GM20431 (cell line): ENCODE measurements around the gene HOXA1.

ENCODE experiments used
- in situ Hi-C: fragments of 300-500 bp; cut with MseI, MboI; formaldehyde crosslinking; loops from one replicate; pipeline ENCODE4 v1.15.0; 2020; ENCODE audit warnings: low sequenced_read_pairs; ENCODE audit not compliant: unreplicated experiment

HOXA1 gene

DNA sequence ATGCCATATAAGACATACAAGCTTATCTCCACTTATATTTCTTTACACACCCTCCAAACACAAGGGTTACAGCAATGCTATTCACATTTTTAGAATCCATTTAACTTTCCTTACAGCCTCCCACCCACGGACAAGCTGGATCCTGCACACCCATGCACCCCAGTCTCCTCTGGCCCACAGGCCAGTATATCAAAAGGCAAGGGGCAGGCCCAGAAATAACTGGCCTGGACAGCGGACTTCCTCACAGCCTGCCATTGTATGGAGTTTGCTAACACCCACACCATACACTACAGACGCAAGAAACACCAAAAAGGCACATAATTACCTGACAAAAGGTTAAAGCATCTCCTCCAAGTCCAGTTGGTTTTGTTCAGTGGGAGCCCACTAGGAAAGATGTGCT, 22.8 kb upstream of the HOXA1 start:
- in situ Hi-C loops: no loop called here

DNA sequence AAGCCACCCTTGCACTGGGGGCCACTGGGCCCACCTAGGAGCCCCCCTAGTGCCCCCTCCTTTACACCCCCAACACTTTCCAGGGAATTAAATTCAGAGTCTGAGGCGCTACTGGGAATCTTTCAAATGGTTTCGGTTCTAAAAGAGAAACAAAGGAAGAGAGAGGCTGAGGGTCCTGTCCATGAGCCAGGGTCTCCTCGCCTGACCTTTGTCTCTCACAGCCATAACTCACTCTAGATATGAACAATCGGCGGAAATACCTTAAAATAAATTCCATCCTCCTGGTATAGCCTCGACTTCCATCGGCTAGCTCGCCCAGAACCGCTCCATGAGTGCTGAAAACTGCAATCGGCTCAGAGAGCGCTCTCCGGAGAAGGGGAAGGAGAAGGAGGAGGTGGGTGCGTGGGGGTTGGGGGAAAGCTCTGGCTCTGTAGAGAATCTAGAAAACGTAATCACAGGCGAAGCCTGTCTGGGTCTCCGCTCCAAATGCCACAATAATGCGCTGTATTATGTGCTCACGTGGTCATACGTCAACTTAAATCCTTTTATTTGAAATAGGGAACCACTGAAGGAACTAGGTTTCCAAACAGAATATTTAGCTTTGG, 22.2 kb upstream of the HOXA1 start:
- in situ Hi-C loops: no loop called here

DNA sequence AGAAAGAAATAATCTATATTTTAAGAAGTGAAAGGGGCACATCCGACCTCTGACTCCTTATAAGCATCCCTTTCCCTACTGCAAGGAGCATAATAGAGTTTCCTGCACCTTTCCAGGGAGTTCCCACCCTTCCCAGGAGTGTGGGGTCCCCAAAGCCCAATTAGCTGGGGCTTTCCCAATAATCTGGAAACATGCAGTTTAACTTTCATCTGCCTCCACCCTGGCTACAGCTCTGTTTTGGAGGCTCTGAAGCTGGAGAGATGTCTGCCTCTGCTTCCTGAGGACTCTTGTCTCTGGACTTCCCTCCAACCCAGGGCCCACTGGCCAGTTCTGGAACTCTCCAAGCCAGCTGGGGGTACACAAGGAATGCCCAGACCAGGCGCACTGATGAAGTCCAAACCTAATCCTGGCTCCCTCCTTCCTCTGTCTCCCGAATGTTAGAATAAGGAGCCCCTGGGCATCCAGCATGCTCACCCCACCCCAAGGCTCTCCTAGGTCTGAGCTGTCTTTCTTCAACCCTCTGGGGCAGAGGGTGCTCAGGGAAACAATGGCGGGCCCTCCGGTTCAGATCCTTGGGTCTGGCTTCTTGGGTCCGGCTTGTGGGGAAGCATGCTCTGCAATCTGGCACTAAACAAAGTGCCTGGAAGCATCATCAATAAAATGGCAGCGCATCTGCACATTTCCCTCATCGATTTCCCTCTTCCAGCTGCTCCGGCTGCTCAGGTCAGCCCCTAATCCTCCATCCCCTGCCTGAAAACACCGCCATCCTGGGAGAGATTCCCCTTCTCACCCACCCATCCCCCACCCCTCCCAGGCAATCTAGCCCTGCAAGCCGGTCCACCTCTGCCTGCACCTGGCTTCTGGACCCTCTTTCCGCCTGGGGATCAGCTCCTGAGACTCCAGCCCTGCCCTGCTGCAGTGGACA, 21.4 kb upstream of the HOXA1 start:
- in situ Hi-C loops: no loop called here

DNA sequence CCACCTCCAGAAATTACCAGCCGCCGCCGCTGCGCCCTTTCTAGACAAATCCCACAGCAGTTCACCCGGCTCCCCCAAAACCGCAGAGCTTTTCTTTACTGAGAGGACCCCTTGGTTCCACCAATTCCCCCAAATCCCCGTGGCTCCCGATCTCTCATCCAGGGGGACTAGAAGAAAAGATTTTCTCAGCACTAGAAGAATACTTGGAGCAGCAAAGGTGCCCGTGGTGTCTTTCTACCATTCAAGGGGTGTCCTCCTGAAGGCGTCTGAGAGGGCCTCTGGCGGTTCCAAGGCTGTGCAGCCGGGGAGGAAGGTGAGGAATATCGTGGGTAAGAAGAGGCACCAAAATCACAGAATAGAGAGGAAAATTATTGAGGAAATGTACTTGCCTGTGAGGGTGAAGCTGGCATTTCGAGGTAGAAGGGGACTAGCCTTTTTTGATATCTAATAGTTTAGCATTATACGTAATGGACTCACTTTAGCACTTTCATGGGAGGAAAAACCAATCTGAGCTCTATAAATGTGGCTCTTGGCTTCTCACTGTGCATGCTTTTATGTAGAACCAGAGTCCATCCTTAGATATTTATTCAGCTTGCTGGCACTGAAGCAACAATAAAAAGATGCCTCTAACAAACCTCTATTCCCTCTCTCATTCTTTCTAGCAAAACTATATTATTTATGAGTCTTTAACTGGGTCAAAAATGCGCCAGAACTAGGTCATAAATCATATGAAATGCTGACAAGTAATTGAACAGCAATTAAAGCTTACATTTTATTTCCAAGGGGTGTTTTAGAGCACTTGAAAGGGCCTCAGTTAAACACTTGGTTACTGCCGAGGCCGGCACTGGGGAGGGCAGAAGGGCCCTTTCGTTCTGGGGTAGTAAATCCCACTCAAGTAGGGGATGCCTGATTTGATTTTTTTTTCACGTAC, 20.5 kb upstream of the HOXA1 start:
- in situ Hi-C loops: no loop called here

DNA sequence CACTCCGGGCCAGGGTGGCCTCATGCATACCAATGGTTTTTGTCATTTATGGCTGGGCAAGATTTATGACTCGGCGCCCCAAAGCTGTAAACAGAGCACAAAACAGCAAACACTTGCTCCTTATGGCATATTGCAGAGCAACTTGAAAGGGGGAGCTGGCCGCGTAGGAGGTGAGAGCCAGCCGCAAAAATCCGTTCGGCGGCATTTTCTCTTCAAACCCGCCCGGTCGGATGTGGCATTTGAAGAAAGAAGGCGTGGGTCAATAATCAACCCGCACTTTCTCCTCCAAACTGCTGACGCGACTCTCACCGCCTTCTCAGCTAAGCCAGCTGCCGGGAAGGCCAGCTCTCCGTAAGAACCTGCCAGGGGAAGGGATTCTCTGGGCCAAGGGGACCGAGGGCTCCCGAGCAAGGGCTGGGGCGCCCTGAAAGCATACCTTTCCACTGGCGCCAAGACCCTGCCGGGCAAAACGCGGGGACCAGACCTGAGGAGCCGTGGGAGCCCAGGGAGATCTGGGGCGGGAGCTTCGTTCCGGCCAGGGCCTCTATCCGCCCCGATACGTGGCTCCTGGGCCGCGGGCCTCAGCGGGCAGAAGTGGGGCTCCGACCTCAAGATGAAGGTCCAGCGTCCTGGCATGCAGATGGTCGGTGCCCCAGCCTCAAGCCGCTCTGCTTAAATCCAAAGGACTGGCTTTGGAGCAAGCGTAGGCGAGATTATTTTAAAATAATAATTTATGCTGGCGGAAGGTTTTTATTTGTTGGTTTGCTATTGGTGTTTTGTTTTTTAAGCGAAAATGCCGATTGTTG, 19.6 kb upstream of the HOXA1 start:
- in situ Hi-C loops: no loop called here

DNA sequence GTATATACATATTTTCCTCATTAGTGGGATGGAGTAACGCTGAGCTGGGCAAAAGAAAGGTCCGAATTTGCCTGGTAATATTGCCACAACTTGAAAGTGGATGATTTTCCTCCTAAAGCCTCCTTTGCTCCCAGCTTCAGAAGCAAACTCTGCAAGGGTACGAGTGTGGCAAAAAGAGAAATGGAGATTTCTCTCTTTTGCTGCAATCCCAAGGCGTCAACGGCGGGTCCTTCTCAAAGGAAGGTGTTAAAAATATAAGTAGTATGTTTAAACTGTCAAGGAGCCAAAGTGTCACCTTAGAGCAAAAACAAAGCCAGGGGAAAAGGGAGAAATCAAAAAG, 19.1 kb upstream of the HOXA1 start:
- in situ Hi-C loops: no loop called here

DNA sequence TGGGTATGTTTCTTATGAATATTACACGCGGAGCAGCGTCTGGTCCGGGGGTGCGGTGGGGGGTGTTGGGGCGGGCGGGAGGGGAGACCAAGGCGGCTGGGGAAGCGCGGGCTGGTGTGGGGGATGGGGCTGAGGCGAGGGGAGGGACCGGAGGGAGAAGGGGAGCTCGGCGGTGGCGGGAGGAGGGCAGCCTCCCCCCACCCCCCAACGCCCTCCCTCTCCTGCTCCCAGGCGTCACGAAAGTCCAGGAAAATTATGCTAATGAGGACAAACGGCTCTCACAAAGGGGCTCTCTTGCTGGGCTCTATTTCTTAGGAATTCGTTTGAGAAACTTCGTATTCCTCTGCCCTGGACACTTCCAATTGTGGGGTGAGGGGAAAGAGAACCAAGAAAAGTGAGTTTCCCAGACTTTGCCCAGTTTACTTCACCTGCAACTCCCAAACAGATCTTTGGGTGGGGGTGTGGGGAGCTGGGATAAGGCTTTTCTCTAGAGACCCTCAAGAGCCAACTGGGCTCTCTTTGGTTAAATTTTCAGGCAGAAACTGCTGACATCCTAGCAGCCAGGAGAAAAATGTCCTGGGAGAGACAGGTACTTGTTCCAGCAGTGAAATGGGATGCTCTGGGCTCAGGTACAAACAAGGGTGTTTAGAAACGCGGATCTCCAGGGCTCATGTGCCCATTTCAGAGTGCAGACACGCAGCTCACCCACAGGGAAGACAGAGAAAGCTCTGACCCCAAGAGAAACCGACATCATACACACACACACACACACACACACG, 18.4 kb upstream of the HOXA1 start:
- in situ Hi-C loops: no loop called here

DNA sequence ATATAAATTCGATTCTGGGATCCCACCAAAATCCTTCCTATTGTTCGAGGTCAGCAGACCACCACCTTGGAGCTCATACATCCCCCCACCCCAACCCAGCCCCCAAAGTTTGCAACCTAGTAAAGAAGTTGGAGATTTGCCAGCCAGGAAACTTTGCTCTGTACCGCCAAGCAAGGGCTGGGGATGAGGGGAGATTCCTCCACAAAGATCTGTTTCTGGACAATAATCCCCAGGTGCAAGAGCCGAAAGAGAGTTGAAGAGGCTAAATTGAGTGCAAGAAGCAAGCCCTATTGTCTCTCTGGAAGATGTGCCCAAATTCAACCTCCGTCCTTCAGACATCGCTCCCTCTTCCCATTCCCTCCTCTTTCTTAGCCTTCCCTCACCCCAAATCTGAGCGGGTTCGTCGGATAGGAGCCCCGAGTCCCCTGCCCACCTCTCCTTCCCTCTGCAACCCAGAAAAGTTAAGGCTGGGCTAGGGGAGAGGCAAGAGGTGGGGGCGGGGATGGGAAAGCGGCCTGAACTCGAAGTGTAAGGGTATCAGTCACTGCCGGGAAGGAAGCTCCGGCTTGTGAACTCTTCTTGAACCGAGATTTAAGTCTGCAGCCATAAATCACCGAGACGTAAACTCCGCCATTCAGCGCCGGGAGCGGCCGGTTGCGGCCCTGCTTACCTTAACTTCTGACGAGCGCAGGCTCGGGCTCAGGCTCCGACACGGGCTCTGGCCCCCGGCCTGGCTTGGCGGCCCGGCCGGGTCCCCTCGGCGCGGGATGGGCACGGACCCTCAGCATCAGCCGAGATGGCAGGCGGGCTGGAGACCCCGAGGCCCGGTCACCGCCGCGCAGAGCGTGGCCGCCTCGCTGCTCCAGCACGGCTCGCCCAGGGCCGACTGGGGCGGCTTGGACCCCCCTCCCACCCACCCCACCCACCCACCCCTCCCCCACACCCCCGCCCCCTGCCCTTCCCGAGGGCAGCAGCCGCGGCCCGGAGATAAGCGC, 17.5 kb upstream of the HOXA1 start:
- in situ Hi-C loops: no loop called here

DNA sequence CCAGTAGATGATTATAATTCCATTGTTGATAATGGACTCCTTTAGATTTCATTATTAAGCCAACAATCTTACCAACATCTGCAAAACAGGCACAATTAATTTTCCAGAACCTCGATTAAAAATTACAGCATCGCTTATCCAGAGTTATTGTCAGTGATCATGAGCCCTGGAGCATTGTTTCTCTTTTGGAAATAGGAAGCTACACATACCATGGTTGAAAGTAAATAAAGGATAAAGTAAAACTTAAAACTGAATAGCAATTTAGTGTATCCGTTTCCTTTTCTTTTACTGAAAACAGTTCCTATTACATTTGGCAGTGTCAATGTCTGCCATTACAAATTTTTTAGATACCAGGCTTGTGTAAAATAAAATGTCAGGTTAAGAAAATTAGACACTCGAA, 16.6 kb upstream of the HOXA1 start:
- in situ Hi-C loops: no loop called here

DNA sequence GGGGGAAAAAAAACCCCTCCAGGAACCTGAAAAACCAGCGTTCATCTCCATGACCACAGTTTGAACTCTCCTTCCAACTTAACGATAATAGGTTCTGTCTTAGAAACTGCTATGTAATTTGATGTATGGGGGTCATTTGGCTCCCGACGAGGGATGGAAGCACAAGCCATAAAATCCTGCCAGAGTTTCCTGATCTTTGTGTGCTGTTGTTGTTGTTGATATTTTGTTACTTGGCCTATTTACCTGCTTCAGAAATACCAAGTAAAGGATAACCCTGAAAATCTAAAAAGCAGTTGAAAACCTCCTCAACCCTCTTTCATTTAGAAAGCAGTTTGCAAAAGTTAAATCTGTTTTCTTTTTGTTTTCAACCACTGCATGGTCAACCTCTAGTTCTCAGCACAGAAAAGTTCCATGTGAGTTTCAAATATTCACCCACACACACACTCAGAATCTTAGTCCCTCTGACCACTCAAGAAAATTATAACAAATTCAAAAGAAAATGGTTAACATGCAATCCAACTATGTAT, 16.0 kb upstream of the HOXA1 start:
- in situ Hi-C loops: no loop called here

DNA sequence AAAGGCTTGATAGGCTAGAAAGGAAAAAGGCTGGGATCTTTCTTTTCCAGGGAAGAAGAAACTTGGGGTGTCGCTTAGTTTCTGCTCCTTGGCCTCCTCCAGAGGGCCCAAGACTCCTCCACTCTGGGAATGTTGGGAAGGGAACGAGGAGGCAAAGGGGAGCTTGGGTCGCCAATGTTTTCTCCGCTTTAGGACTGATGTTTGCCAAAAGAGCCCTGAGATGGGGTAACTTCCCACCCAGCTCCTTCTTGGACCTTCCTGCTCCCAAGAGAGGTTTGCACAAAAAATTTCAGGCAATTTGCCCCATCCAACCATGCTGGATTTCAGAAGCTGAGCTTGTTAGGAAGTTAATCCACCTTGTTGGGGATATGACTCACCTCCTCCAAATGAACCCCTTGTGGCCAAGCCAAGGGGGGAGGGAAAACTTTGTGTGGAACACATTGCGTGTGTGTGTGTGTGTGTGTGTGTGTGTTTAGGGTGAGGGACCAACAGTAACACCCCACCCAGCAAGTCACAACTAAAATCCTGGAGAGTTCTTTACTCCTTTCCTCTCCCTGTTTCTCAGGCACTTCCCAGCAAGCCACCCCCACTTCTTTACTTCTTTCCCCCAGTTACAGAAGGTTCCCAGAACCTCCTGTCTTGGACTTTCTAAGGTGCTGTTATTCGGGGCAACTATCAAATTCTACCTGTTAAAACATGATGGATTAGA, 15.4 kb upstream of the HOXA1 start:
- in situ Hi-C loops: no loop called here

DNA sequence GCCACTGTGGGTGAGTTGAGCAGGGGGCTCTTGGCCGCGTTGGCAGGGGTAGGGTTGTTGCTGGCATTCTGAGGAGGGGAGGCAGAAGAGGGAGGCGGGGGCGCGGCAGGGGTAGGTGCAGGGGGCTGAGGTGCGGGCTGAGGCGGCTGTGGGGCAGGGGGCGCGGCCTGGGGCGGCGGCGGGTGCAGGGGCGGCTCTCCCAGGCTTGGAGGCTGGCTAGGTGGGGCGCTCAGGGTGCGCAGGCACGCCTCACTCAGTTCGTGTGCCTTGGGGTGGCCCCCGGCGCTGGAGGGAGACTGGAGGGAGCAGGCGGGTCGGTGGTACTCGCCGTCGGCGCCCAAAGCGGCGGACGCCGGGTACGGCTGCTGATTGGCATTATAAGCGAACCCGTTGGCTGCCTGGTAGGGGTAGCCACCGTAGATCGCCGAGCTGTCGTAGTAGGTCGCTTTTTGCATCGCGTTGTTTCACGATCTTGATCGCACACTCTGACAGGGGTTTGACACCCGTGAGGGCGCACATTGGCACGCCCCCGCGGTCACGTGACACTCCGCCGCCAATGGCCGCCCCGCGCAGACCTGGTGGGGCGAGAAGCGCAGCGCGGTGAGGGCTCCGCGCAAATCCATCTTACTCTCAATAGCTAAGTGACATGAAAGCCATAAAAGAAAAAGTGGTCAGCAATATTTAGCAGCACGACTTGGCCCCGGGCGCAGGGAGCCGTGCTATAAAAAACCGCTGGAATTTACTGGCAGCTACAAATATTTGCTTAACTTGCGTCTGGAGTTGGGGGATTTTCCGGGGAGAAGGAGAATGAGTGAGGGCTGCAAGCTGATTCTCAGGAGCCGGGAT, 14.6 kb upstream of the HOXA1 start:
- in situ Hi-C loops: no loop called here

DNA sequence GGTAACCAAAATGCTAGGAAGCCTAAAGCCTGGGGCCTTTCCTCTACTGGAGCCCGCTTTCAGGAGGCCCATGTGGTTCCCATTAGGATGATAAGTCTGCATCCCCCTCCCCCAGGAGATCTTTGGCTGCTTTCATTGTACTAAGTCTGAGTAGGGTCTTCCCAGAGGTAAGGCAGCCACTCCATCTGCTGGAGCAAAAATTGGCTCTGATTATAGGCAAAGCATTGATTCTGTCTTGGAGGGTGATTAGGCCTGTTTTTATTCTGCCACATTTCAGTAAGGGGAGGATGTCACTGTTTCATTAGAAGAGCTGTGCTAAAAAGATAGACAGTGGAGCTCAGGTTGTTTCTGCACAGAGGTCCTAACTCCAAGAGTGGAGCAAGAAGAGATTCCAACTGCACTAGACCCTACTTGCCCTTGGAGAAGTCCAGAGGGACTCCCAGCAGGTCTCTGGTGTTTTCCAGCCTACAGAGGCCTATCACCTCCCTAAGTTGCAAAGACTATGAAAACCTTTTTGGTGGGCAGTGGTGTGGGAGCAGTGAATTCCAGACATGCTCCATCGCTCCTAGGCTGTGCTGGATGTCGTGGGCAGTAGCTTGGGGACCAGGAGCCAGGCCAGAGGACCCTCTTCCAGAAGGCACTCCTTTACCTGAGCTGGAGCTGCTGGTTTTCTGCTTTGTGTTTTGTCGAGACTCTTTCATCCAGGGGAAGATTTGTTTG, 13.8 kb upstream of the HOXA1 start:
- in situ Hi-C loops: no loop called here

DNA sequence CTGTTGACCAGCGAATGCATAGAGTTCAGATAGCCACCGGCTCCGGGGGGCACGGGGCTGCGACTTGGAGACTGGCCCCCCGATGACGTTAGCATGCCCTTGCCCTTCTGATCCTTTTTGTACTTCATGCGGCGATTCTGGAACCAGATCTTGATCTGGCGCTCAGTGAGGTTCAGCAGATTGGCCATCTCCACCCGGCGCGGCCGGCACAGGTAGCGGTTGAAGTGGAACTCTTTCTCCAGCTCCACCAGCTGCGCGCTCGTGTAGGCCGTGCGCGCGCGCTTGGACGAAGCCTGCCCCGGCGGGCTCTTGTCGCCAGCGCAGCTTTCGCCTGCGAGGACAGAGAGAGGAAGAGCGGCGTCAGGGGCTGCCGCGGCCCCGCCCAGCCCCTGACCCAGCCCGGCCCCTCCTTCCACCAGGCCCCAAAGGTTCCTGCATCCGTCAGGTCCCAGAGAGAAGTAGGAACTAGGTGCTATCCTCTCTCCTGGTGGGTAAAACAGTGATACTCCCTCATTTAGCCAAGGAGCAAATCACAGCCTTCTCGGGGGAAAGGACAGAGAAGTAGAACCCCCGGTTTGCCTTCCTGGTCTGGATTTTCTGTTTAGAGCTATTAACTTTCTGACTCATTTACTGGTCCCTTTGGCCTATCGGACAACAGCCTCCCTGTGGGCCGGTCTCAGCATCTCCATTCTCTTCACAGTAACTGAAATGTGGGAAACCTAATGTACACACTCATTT, 12.8 kb upstream of the HOXA1 start:
- in situ Hi-C loops: no loop called here
